Activated CD4-positive, alpha-beta T cell treated with anti-CD3 and anti-CD28 coated beads, Interleukin-2, amount 10 ng/mL, durations not matched to agents 24 days and 14 days (primary cell): ENCODE results near the gene ACIN1. TPM values are rescaled to one million over a fixed set of nuclear protein-coding genes. Genes with fewer than 3 reads are reported as not detected.

Source experiments
- DNase-seq: peaks from one replicate; pipeline ENCODE4 v3.0.0; 2022
- H3K27ac Mint-ChIP-seq: one replicate; pipeline ENCODE4 v1.8.0; 2022; ENCODE audit warnings: mild to moderate bottlenecking, mixed read lengths
- H3K27me3 Mint-ChIP-seq: one replicate; pipeline ENCODE4 v1.8.0; 2022; ENCODE audit warnings: mixed read lengths
- H3K36me3 Mint-ChIP-seq: one replicate; pipeline ENCODE4 v1.8.0; 2022; ENCODE audit warnings: low read depth, mild to moderate bottlenecking, mixed read lengths
- H3K4me1 Mint-ChIP-seq: one replicate; pipeline ENCODE4 v1.8.0; 2021; ENCODE audit warnings: mixed read lengths
- H3K4me3 Mint-ChIP-seq: one replicate; pipeline ENCODE4 v1.8.0; 2022; ENCODE audit warnings: mild to moderate bottlenecking, moderate library complexity, mixed read lengths
- H3K9me3 Mint-ChIP-seq: one replicate; pipeline ENCODE4 v1.8.0; 2021; ENCODE audit warnings: mixed read lengths
- intact Hi-C: fragments of 100-400 bp; cut with micrococcal nuclease; formaldehyde crosslinking; loops from one replicate; pipeline ENCODE4 v1.15.1; 2023
- total RNA-seq: library from RNA; stranded (reverse); gene quantifications from 2 replicates; pipeline ENCODE4 v1.2.3, GENCODE V29; 2022

Gene ACIN1
- total RNA-seq, 1 donor from 2014 or later = 224 TPM

DNA sequence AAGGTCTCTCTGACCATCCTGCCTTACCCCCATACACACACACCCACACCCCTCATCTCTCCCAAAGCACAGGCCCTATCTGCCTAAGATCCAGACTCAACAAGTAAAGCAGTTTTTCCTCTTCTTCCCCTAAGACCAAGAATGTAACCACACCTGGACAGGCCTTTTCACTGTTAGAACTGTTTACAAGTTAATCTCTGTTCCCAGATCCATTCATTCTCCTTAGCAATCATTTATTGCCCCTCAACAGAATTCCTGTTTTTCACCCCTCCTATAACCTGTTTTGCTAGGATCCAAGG lies 11.8 kb upstream of the ACIN1 start:
- intact Hi-C loops = no loop called here
- H3K4me1 Mint-ChIP-seq = no peaks in the 10 kb centered on the region
- DNase-seq = no peak
- no peak overlapping the region for H3K4me3 Mint-ChIP-seq
- no peaks in the 10 kb centered on the region for H3K36me3 Mint-ChIP-seq
- H3K27me3 Mint-ChIP-seq = peaks cover 2% of the 10 kb centered on the region
- H3K9me3 Mint-ChIP-seq = no peaks in the 10 kb centered on the region
- no peak overlapping the region for H3K27ac Mint-ChIP-seq

GRCh38 chr14:23105348-23105824 lies 10.4 kb upstream of the ACIN1 start:
- no peak for DNase-seq
- Mint-ChIP-seq H3K4me1 (no peaks in the 10 kb centered on the region), H3K36me3 (no peaks in the 10 kb centered on the region), H3K4me3 (no peak overlapping the region), H3K27me3 (peaks cover 2% of the 10 kb centered on the region), H3K27ac (no peak overlapping the region), H3K9me3 (no peaks in the 10 kb centered on the region)
- intact Hi-C loops = no loop called here

DNA sequence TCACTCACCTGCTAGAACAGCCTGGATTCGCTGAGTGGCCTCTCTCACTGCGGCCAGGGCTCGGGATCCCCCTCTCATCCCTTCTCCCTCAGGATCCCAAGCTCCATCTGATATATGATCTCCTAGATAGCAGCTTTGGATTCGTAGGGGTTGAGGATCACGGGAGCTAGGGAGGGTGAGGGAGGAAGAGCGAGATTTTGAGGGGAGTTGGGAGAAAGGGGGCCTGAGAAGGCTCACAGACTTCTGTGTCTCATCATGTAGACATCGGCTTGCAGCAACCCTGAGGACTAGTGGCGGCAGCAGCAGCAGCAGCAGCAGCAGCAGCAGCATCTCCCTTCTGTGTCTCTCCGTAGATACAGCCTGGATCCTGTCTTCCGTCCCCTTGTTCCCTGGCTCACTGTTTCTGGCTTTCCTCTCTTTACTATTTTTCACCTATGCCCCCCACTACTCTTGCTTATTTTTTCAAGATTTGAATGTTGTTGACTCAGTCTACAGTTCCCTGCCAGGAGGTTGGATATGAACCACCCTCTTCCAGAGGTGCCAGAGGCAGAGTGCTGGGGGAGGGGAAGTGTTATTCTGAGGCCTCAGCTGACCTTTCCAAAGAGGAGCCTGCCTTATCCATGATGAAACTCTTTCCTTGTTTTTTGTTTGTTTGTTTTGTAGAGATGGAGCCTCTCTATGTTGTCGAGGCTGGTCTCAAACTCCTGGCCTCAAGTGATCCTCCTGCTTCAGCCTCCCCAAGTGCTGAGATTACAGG lies 9.8 kb upstream of the ACIN1 start, which contains the start of gene CIROP:
Gene CIROP (minus strand): TSS at position 399 of the 757 bp plus-strand sequence. CDS start 69 bp downstream, at position 330.
- H3K27ac Mint-ChIP-seq = no peak within 1 kb of the TSS
- no peaks in the 10 kb centered on the region for H3K4me1 Mint-ChIP-seq
- DNase-seq = no peak

GRCh38 chr14:23104070-23104590 lies 9.2 kb upstream of the ACIN1 start:
- Mint-ChIP-seq H3K9me3 (no peaks in the 10 kb centered on the region), H3K36me3 (peaks cover 3% of the 10 kb centered on the region), H3K4me1 (no peaks in the 10 kb centered on the region), H3K27me3 (peaks cover 2% of the 10 kb centered on the region), H3K4me3 (no peak overlapping the region), H3K27ac (no peak overlapping the region)
- intact Hi-C loops = no loop called here
- DNase-seq = no peak

More for the DNA sequence above, 9.8 kb upstream of the ACIN1 start, which contains the start of gene CIROP:
- intact Hi-C loops = no loop called here
- no peaks in the 10 kb centered on the region for H3K36me3 Mint-ChIP-seq
- H3K9me3 Mint-ChIP-seq = no peaks in the 10 kb centered on the region
- no peak within 1 kb of the TSS for H3K4me3 Mint-ChIP-seq
- H3K27me3 Mint-ChIP-seq = peaks cover 2% of the 10 kb centered on the region

DNA sequence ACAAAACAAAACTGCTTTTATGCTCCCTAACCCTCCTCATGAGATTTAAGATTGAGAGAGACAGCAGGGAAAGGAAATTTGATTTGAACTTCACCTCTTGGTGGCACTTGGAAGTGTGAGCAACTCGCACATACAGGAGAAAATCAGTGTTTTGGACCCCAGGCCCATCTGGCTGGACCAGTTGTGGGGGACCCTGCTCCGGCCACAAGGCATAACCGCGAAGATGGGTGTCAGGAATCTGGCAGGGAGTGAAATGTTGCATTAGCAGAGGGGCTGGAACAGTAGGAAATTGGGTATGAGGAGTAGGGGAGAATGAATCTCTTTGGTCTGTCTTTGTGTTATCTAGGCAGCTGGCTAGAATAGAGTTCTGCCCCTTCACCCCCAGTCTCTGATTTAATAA lies 8.6 kb upstream of the ACIN1 start:
- peaks cover 2% of the 10 kb centered on the region for H3K27me3 Mint-ChIP-seq
- no peak overlapping the region for H3K27ac Mint-ChIP-seq
- H3K4me3 Mint-ChIP-seq = no peak overlapping the region
- no peaks in the 10 kb centered on the region for H3K9me3 Mint-ChIP-seq
- H3K4me1 Mint-ChIP-seq = no peaks in the 10 kb centered on the region
- intact Hi-C loops = no loop called here
- no peak for DNase-seq
- peaks cover 8% of the 10 kb centered on the region for H3K36me3 Mint-ChIP-seq

- DNase-seq = no peak
- Mint-ChIP-seq H3K4me3 (no peak overlapping the region), H3K27ac (no peak overlapping the region), H3K4me1 (no peaks in the 10 kb centered on the region), H3K27me3 (peaks cover 2% of the 10 kb centered on the region), H3K36me3 (peaks cover 11% of the 10 kb centered on the region), H3K9me3 (no peaks in the 10 kb centered on the region)
- intact Hi-C loops = no loop called here
These were observed 7.9 kb upstream of the ACIN1 start for GRCh38 chr14:23102801-23103200.

DNA sequence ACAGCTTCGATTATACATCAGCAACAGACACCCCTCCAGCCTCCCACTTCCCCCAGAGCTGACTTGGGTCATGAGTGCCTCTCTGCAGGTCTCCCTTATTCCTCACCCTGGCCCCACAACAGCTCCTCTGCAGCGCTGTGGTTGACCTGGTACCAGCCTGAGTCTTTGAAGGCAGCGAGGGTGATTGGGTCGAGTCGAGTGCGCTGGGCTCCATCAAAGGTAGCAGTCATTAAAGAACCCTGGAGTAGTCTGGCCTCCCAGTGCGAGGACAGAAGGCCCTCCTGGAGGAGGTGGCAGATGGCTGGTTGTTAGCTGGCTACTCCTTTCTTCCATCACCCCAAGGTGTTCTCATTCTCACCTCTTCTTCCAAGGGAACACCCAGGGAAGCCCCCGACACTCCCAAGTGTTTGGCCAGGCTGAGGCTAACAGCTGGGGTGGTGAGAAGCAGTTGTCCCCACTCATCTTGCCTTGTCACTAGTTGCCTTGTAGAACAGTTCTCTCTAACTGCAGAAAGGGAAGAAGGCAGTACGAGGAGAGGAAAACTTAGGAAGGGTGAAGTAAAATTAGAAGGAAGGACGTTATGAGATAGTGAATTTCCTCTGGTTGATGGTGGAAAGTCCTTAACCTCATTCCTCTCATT lies 7.2 kb upstream of the ACIN1 start:
- H3K9me3 Mint-ChIP-seq = no peaks in the 10 kb centered on the region
- H3K27me3 Mint-ChIP-seq = peaks cover 2% of the 10 kb centered on the region
- H3K27ac Mint-ChIP-seq = no peak overlapping the region
- DNase-seq = no peak
- peaks cover 18% of the 10 kb centered on the region for H3K36me3 Mint-ChIP-seq
- no peak overlapping the region for H3K4me3 Mint-ChIP-seq
- intact Hi-C loops = no loop called here
- peaks cover 6% of the 10 kb centered on the region for H3K4me1 Mint-ChIP-seq

- Mint-ChIP-seq H3K4me1 (peaks cover 13% of the 10 kb centered on the region), H3K27me3 (peaks cover 2% of the 10 kb centered on the region), H3K27ac (no peak overlapping the region), H3K9me3 (no peaks in the 10 kb centered on the region), H3K36me3 (peaks cover 22% of the 10 kb centered on the region), H3K4me3 (no peak overlapping the region)
- DNase-seq = no peak
- intact Hi-C loops = no loop called here
These were observed 6.5 kb upstream of the ACIN1 start for GRCh38 chr14:23101213-23101970.

GRCh38 chr14:23099212-23099861 lies 4.4 kb upstream of the ACIN1 start:
- H3K27ac Mint-ChIP-seq = no peak overlapping the region
- H3K27me3 Mint-ChIP-seq = no peaks in the 10 kb centered on the region
- DNase-seq = no peak
- H3K4me3 Mint-ChIP-seq = no peak overlapping the region
- no peaks in the 10 kb centered on the region for H3K9me3 Mint-ChIP-seq
- intact Hi-C loops = loop anchor here (5.0 to 10.0 kb wide), 2 partner anchors 188 to 455 kb away; partner anchors contain the start of genes HOMEZ, THTPA and ZFHX2
- peaks cover 13% of the 10 kb centered on the region for H3K4me1 Mint-ChIP-seq
- H3K36me3 Mint-ChIP-seq = peaks cover 22% of the 10 kb centered on the region

DNA sequence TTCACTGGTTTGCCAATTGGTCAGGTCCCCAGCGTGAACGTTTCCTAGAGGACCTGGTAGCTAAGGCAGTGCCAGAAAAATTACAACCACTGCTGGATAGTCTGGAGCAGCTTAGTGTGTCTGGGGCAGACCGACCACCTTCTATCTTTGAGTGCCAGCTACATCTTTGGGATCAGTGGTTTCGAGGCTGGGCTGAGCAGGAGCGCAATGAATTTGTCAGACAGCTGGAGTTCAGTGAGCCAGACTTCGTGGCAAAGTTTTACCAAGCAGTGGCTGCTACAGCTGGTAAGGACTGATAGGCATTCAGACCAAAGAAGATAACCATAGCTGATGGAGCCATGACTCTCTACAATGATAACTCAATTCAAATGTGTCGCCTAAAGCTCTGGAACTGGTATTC lies 2.9 kb upstream of the ACIN1 start:
- intact Hi-C loops = loop anchor here (5.0 to 10.0 kb wide), 2 partner anchors 190 to 457 kb away; partner anchors contain the start of genes HOMEZ, THTPA and ZFHX2
- H3K4me3 Mint-ChIP-seq = no peak overlapping the region
- DNase-seq = no peak
- H3K36me3 Mint-ChIP-seq = peaks cover 29% of the 10 kb centered on the region
- no peaks in the 10 kb centered on the region for H3K27me3 Mint-ChIP-seq
- H3K9me3 Mint-ChIP-seq = no peaks in the 10 kb centered on the region
- no peak overlapping the region for H3K27ac Mint-ChIP-seq
- H3K4me1 Mint-ChIP-seq = peaks cover 22% of the 10 kb centered on the region

GRCh38 chr14:23095196-23096108 lies 516 bp upstream of the ACIN1 start, which contains the start of gene C14orf119:
Gene C14orf119 (plus strand): TSS chr14:23095505. CDS start chr14:23097659, 2,154 bp downstream.
- H3K27me3 Mint-ChIP-seq = no peaks in the 10 kb centered on the region
- H3K9me3 Mint-ChIP-seq = no peaks in the 10 kb centered on the region
- H3K4me1 Mint-ChIP-seq = peaks cover 29% of the 10 kb centered on the region
- intact Hi-C loops = loop anchor here (1.0 to 10.0 kb wide), 7 partner anchors 24 to 459 kb away; partner anchors contain the start of genes HOMEZ, PABPN1, RBM23 and THTPA
- no peak within 1 kb of the TSS for H3K27ac Mint-ChIP-seq
- DNase-seq = peak; percentile 100
- H3K36me3 Mint-ChIP-seq = peaks cover 39% of the 10 kb centered on the region
- no peak within 1 kb of the TSS for H3K4me3 Mint-ChIP-seq

GRCh38 chr14:23093991-23094665 lies 808 bp downstream of the ACIN1 start:
- H3K4me1 Mint-ChIP-seq = peaks cover 29% of the 10 kb centered on the region
- peaks cover 48% of the 10 kb centered on the region for H3K36me3 Mint-ChIP-seq
- intact Hi-C loops = loop anchor here (1.0 to 10.0 kb wide), 4 partner anchors 9 to 461 kb away; partner anchors contain the start of genes PABPN1, THTPA and ZFHX2
- no peak overlapping the region for H3K4me3 Mint-ChIP-seq
- no peak overlapping the region for H3K27ac Mint-ChIP-seq
- DNase-seq = peak; percentile 62
- H3K27me3 Mint-ChIP-seq = no peaks in the 10 kb centered on the region
- H3K9me3 Mint-ChIP-seq = no peaks in the 10 kb centered on the region
